Measurements from ENCODE around the gene SH3D19. TPM values are rescaled to one million over a fixed set of nuclear protein-coding genes. Genes with fewer than 3 reads are reported as not detected.

SH3D19 gene
- total RNA-seq, 2 experiments from 2014 or later, result not detected

DNA sequence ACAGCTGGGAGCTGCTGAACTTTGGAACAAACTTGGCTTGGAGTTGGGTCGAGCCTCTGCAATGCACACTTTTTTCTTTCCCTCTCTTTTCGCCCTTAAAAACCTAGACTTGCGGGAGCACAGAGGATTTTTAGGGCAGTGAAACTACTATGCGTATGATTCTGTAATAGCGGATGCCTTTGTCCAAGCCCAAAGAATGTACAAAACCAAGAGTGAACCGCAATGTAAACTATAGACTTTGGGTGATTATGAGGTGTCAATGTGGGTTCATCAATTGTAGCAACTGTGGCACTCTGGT lies 493 bp upstream of the SH3D19 start:
- Histone ChIP-seq H4K20me1 (ENCODE audit: insufficient read depth, low read length) (no peaks in the 10 kb centered on the region), H3K4me1 (ENCODE audit: insufficient read depth, low read length, poor library complexity, severe bottlenecking) (no peaks in the 10 kb centered on the region), H3K79me2 (ENCODE audit: insufficient read depth, low read depth, low read length) (no peaks in the 10 kb centered on the region), H3K36me3 (ENCODE audit: insufficient read depth, low read length) (no peaks in the 10 kb centered on the region), H2AFZ (ENCODE audit: low read length) (no peak overlapping the region), H3K4me3 (ENCODE audit: low read depth, low read length, poor library complexity, severe bottlenecking) (no peak overlapping the region), H3K27ac (ENCODE audit: low read depth, low read length, poor library complexity, severe bottlenecking) (no peak overlapping the region), H3K9me3 (ENCODE audit: low read length) (no peaks in the 10 kb centered on the region), H3K9me2 (ENCODE audit: insufficient read depth, low read length) (no peaks in the 10 kb centered on the region), H3K4me2 (ENCODE audit: low read length) (no peak overlapping the region)
- BruUV-seq (replicated peaks), result no TSS peak
- no peak for DNase-seq (ENCODE audit: low spot score)
- TF ChIP-seq, protein P1, sequence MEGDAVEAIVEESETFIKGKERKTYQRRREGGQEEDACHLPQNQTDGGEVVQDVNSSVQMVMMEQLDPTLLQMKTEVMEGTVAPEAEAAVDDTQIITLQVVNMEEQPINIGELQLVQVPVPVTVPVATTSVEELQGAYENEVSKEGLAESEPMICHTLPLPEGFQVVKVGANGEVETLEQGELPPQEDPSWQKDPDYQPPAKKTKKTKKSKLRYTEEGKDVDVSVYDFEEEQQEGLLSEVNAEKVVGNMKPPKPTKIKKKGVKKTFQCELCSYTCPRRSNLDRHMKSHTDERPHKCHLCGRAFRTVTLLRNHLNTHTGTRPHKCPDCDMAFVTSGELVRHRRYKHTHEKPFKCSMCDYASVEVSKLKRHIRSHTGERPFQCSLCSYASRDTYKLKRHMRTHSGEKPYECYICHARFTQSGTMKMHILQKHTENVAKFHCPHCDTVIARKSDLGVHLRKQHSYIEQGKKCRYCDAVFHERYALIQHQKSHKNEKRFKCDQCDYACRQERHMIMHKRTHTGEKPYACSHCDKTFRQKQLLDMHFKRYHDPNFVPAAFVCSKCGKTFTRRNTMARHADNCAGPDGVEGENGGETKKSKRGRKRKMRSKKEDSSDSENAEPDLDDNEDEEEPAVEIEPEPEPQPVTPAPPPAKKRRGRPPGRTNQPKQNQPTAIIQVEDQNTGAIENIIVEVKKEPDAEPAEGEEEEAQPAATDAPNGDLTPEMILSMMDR (conservative IDR thresholded peaks at IDR 0.05; ENCODE audit: low read length), result no peak
- no peak for TF ChIP-seq EZH2phosphoT487 (IDR thresholded peaks at IDR 0.05; ENCODE audit: borderline replicate concordance, low read depth, low read length)
- ChIA-PET CTCF (ENCODE audit: unreplicated experiment) (no interaction called here), POLR2A (no interaction called here)
- intact Hi-C loops (cut with micrococcal nuclease; ENCODE audit: unreplicated experiment), result no loop called here

GRCh38 chr4:151324752-151325110 lies 674 bp downstream of the SH3D19 start:
- no peaks in the 10 kb centered on the region for H4K20me1 ChIP-seq (ENCODE audit: insufficient read depth, low read length)
- ChIA-PET POLR2A (interaction anchor here (0.9 kb wide), 1 partner anchor 173 kb away, joined by 5 read pairs; no protein-coding TSS in a partner anchor), CTCF (ENCODE audit: unreplicated experiment) (no interaction called here)
- DNase-seq (ENCODE audit: low spot score), result no peak
- no peak overlapping the region for H3K4me3 ChIP-seq (ENCODE audit: low read depth, low read length, poor library complexity, severe bottlenecking)
- H2AFZ ChIP-seq (ENCODE audit: low read length), result no peak overlapping the region
- no TSS peak for BruUV-seq (replicated peaks)
- H3K9me3 ChIP-seq (ENCODE audit: low read length), result no peaks in the 10 kb centered on the region
- H3K27ac ChIP-seq (ENCODE audit: low read depth, low read length, poor library complexity, severe bottlenecking), result no peak overlapping the region
- no peaks in the 10 kb centered on the region for H3K4me1 ChIP-seq (ENCODE audit: insufficient read depth, low read length, poor library complexity, severe bottlenecking)
- intact Hi-C loops (cut with micrococcal nuclease; ENCODE audit: unreplicated experiment), result no loop called here
- no peak overlapping the region for H3K4me2 ChIP-seq (ENCODE audit: low read length)
- no peaks in the 10 kb centered on the region for H3K9me2 ChIP-seq (ENCODE audit: insufficient read depth, low read length)
- TF ChIP-seq, protein P1 (conservative IDR thresholded peaks at IDR 0.05; ENCODE audit: low read length), result no peak
- TF ChIP-seq EZH2phosphoT487 (IDR thresholded peaks at IDR 0.05; ENCODE audit: borderline replicate concordance, low read depth, low read length), result no peak
- no peaks in the 10 kb centered on the region for H3K36me3 ChIP-seq (ENCODE audit: insufficient read depth, low read length)
- no peaks in the 10 kb centered on the region for H3K79me2 ChIP-seq (ENCODE audit: insufficient read depth, low read depth, low read length)

- H3K79me2 ChIP-seq (ENCODE audit: insufficient read depth, low read depth, low read length), result no peaks in the 10 kb centered on the region
- no TSS peak for BruUV-seq (replicated peaks)
These were observed 1.2 kb downstream of the SH3D19 start for GRCh38 chr4:151324124-151324751.

More at GRCh38 chr4:151324124-151324751, 1.2 kb downstream of the SH3D19 start:
- no peak overlapping the region for H2AFZ ChIP-seq (ENCODE audit: low read length)
- H3K9me2 ChIP-seq (ENCODE audit: insufficient read depth, low read length), result no peaks in the 10 kb centered on the region
- H3K36me3 ChIP-seq (ENCODE audit: insufficient read depth, low read length), result no peaks in the 10 kb centered on the region
- no peaks in the 10 kb centered on the region for H4K20me1 ChIP-seq (ENCODE audit: insufficient read depth, low read length)
- no peaks in the 10 kb centered on the region for H3K4me1 ChIP-seq (ENCODE audit: insufficient read depth, low read length, poor library complexity, severe bottlenecking)
- intact Hi-C loops (cut with micrococcal nuclease; ENCODE audit: unreplicated experiment), result no loop called here
- H3K4me3 ChIP-seq (ENCODE audit: low read depth, low read length, poor library complexity, severe bottlenecking), result no peak overlapping the region
- CTCF ChIA-PET (ENCODE audit: unreplicated experiment), result no interaction called here
- TF ChIP-seq, protein P1 (conservative IDR thresholded peaks at IDR 0.05; ENCODE audit: low read length), result no peak
- TF ChIP-seq EZH2phosphoT487 (IDR thresholded peaks at IDR 0.05; ENCODE audit: borderline replicate concordance, low read depth, low read length), result no peak
- POLR2A ChIA-PET, result interaction anchor here (0.9 kb wide), 1 partner anchor 172 kb away, joined by 5 read pairs; no protein-coding TSS in a partner anchor
- no peak overlapping the region for H3K4me2 ChIP-seq (ENCODE audit: low read length)
- no peaks in the 10 kb centered on the region for H3K9me3 ChIP-seq (ENCODE audit: low read length)
- H3K27ac ChIP-seq (ENCODE audit: low read depth, low read length, poor library complexity, severe bottlenecking), result no peak overlapping the region
- DNase-seq (ENCODE audit: low spot score), result no peak

Data from OCI-LY7 (cell line).